Activated CD8-positive, alpha-beta memory T cell treated with anti-CD3 and anti-CD28 coated beads for 48 hours (primary cell): ENCODE results near the gene ARID1B.

Experiments
- DNase-seq, 3 experiments: peaks; one replicate each; pipeline ENCODE4 v3.0.0-alpha.2; 2020; ENCODE audit warnings: low read depth in 2 of 3, low spot score in 2 of 3

The ARID1B gene

GRCh38 chr6:157232161-157232895 lies 455.1 kb downstream of the ARID1B start:
- no peak for DNase-seq

GRCh38 chr6:157233156-157233555 lies 456.0 kb downstream of the ARID1B start:
- no peak for DNase-seq

- no peak for DNase-seq
Observed at GRCh38 chr6:157233686-157234085, 456.5 kb downstream of the ARID1B start.

- peak in 1 of 3 experiments; percentile 18 for DNase-seq
Observed at GRCh38 chr6:157235600-157236039, 458.4 kb downstream of the ARID1B start.

- no peak for DNase-seq
Observed at GRCh38 chr6:157236040-157236725, 459.0 kb downstream of the ARID1B start.

GRCh38 chr6:157238346-157238745 lies 461.2 kb downstream of the ARID1B start:
- no peak for DNase-seq

- DNase-seq = no peak
Observed at GRCh38 chr6:157239148-157239547, 462.0 kb downstream of the ARID1B start.

GRCh38 chr6:157239671-157240058 lies 462.5 kb downstream of the ARID1B start:
- DNase-seq = no peak

- no peak for DNase-seq
Observed at GRCh38 chr6:157240059-157240959, 463.1 kb downstream of the ARID1B start.

- DNase-seq = no peak
Observed at GRCh38 chr6:157240960-157241311, 463.8 kb downstream of the ARID1B start.

- no peak for DNase-seq
Observed at GRCh38 chr6:157242791-157243190, 465.6 kb downstream of the ARID1B start.

- no peak for DNase-seq
Observed at GRCh38 chr6:157244175-157244574, 467.0 kb downstream of the ARID1B start.

- DNase-seq = no peak
Observed at GRCh38 chr6:157244780-157245179, 467.6 kb downstream of the ARID1B start.

- no peak for DNase-seq
Observed at GRCh38 chr6:157245436-157245835, 468.3 kb downstream of the ARID1B start.

- no peak for DNase-seq
Observed at GRCh38 chr6:157246048-157246630, 469.0 kb downstream of the ARID1B start.

- no peak for DNase-seq
Observed at GRCh38 chr6:157246771-157247484, 469.8 kb downstream of the ARID1B start.

GRCh38 chr6:157248264-157248663 lies 471.1 kb downstream of the ARID1B start:
- no peak for DNase-seq

- DNase-seq = no peak
Observed at GRCh38 chr6:157249826-157250225, 472.6 kb downstream of the ARID1B start.

- no peak for DNase-seq
Observed at GRCh38 chr6:157251586-157252247, 474.5 kb downstream of the ARID1B start.

GRCh38 chr6:157253017-157253416 lies 475.8 kb downstream of the ARID1B start:
- DNase-seq = no peak
